Osteocyte (in vitro differentiated cells): ENCODE results near the gene EXOC6B. TPM values are rescaled to one million over a fixed set of nuclear protein-coding genes. Genes with fewer than 3 reads are reported as not detected.
A peak's percentile ranks its signal among the peaks of the same experiment; 100 is the strongest.

Experiments used
- DNase-seq: peaks from one replicate; pipeline ENCODE4 v3.0.0; 2021; ENCODE audit warnings: mixed read lengths; ENCODE audit not compliant: unreplicated experiment; ENCODE audit errors: extremely low spot score
- H3K27ac Mint-ChIP-seq: one replicate; pipeline ENCODE4 v1.8.0; 2021; ENCODE audit warnings: mild to moderate bottlenecking, mixed read lengths; ENCODE audit not compliant: unreplicated experiment
- H3K27me3 Mint-ChIP-seq: one replicate; pipeline ENCODE4 v1.8.0; 2021; ENCODE audit warnings: mixed read lengths; ENCODE audit not compliant: unreplicated experiment
- H3K36me3 Mint-ChIP-seq: one replicate; pipeline ENCODE4 v1.8.0; 2021; ENCODE audit warnings: mixed read lengths; ENCODE audit not compliant: unreplicated experiment
- H3K4me1 Mint-ChIP-seq: one replicate; pipeline ENCODE4 v1.8.0; 2021; ENCODE audit warnings: mixed read lengths; ENCODE audit not compliant: unreplicated experiment
- H3K4me3 Mint-ChIP-seq: one replicate; pipeline ENCODE4 v1.8.0; 2021; ENCODE audit warnings: mild to moderate bottlenecking, moderate library complexity, mixed read lengths; ENCODE audit not compliant: unreplicated experiment
- H3K9me3 Mint-ChIP-seq: one replicate; pipeline ENCODE4 v1.8.0; 2021; ENCODE audit warnings: mixed read lengths; ENCODE audit not compliant: unreplicated experiment
- total RNA-seq: library from RNA; stranded (reverse); gene quantifications from 2 replicates; pipeline ENCODE4 v1.2.1, GENCODE V29; 2021
- TF ChIP-seq, protein P1 (sequence below): fragments of 200-600 bp; sonication (generic); IDR thresholded peaks from 2 replicates; pipeline ENCODE4 v1.5.0; 2021; ENCODE audit warnings: antibody characterized with exemption, mild to moderate bottlenecking, moderate library complexity

The EXOC6B gene
- total RNA-seq, 1 donor from 2014 or later = 33.8 TPM

- H3K4me3 Mint-ChIP-seq = peak overlapping the region; percentile 16
- H3K36me3 Mint-ChIP-seq = peaks cover 8% of the 10 kb centered on the region
- peaks cover 36% of the 10 kb centered on the region for H3K4me1 Mint-ChIP-seq
- TF ChIP-seq, protein P1, sequence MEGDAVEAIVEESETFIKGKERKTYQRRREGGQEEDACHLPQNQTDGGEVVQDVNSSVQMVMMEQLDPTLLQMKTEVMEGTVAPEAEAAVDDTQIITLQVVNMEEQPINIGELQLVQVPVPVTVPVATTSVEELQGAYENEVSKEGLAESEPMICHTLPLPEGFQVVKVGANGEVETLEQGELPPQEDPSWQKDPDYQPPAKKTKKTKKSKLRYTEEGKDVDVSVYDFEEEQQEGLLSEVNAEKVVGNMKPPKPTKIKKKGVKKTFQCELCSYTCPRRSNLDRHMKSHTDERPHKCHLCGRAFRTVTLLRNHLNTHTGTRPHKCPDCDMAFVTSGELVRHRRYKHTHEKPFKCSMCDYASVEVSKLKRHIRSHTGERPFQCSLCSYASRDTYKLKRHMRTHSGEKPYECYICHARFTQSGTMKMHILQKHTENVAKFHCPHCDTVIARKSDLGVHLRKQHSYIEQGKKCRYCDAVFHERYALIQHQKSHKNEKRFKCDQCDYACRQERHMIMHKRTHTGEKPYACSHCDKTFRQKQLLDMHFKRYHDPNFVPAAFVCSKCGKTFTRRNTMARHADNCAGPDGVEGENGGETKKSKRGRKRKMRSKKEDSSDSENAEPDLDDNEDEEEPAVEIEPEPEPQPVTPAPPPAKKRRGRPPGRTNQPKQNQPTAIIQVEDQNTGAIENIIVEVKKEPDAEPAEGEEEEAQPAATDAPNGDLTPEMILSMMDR = no peak
- no peak for DNase-seq
- peak overlapping the region; percentile 78 for H3K27ac Mint-ChIP-seq
- peaks cover 10% of the 10 kb centered on the region for H3K9me3 Mint-ChIP-seq
- no peaks in the 10 kb centered on the region for H3K27me3 Mint-ChIP-seq
Measured at GRCh38 chr2:72612614-72613160, 213.1 kb downstream of the EXOC6B start.

DNA sequence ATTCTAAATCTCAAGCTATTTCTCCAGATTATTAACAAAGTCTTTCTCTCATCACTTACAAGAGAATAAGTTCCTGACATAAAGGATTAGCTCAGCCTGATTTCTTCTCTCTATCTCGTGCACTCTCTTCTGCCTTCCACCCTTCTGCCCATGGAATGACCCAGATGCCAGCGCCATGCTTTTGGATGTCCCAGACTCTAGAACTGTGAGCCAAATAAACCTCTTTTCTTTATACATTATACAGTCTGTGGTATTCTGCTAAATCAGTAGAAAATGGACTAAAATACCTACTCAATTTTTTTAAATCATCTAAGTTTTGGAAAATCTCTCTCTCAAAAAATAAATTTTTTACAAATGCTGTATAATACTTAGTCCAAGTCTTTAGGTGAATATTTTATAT is 218.6 kb downstream of the EXOC6B start:
- TF ChIP-seq, protein P1 = no peak
- Mint-ChIP-seq H3K36me3 (peaks cover 5% of the 10 kb centered on the region), H3K4me1 (peaks cover 25% of the 10 kb centered on the region), H3K4me3 (no peak overlapping the region), H3K27ac (no peak overlapping the region), H3K9me3 (peaks cover 9% of the 10 kb centered on the region), H3K27me3 (no peaks in the 10 kb centered on the region)
- DNase-seq = no peak

DNA sequence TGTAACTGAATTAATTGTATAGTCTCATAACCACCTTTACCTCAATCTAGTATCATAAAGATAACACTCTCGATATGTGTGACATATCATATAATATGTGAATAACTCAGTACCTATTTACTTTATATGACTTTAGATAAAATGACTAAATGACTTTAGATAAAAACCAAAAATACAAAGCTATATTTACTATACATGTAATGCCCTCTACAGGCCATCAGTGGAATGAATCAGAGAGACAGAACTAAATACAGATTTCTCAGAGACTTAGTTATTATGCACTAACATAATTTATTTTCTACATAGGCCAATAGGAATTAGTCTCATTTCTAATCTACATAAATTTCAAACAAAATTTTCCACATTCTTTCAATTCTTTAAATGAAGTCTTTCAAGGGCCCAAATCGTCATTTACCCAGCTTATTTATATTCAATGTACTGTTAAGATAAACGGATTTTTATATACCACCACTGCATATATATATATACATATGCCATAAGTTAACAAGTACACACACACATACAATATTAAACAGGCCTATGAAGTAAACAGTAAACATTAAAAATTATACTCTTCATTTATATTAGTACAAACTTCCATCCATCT is 219.9 kb downstream of the EXOC6B start:
- TF ChIP-seq, protein P1 = peak; percentile 70
- H3K27me3 Mint-ChIP-seq = no peaks in the 10 kb centered on the region
- DNase-seq = no peak
- peaks cover 9% of the 10 kb centered on the region for H3K9me3 Mint-ChIP-seq
- peaks cover 21% of the 10 kb centered on the region for H3K4me1 Mint-ChIP-seq
- H3K4me3 Mint-ChIP-seq = no peak overlapping the region
- H3K36me3 Mint-ChIP-seq = peaks cover 5% of the 10 kb centered on the region
- no peak overlapping the region for H3K27ac Mint-ChIP-seq

- peaks cover 25% of the 10 kb centered on the region for H3K4me1 Mint-ChIP-seq
- H3K4me3 Mint-ChIP-seq = no peak overlapping the region
- TF ChIP-seq, protein P1 = no peak
- DNase-seq = no peak
- no peak overlapping the region for H3K27ac Mint-ChIP-seq
- peaks cover under 1% of the 10 kb centered on the region for H3K36me3 Mint-ChIP-seq
- H3K9me3 Mint-ChIP-seq = peaks cover 9% of the 10 kb centered on the region
- no peaks in the 10 kb centered on the region for H3K27me3 Mint-ChIP-seq
Measured at GRCh38 chr2:72604468-72604867, 221.4 kb downstream of the EXOC6B start.

DNA sequence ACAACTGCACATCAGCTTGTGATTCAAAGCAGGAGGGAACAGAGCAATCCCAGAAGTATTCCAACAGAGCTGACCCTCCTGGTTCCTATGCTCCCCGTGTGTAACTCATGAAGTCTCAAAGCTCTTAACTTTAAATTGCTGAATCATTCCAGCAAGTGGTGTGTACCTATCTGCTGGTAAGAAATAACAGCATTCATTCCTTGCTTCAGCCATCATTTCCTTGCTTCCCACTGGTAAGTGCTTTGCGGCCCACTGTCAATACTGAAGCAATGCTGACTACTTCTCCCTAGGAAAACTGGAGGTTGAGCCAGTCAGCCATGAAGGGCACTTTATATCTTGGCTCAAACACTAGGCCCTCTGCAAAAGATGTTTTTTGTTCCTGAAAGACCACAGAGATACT is 222.4 kb downstream of the EXOC6B start:
- Mint-ChIP-seq H3K27ac (no peak overlapping the region), H3K36me3 (no peaks in the 10 kb centered on the region), H3K4me3 (no peak overlapping the region), H3K4me1 (peaks cover 23% of the 10 kb centered on the region), H3K9me3 (peaks cover 11% of the 10 kb centered on the region), H3K27me3 (no peaks in the 10 kb centered on the region)
- no peak for DNase-seq
- TF ChIP-seq, protein P1 = no peak
